Endothelial cell of umbilical vein (primary cell): ENCODE data around the gene CAMK2B.

Source experiments
- CTCF ChIP-seq, 2 donors: IDR thresholded peaks; 1 replicate in 1 of 2; 2 replicates in 1 of 2; pipeline ENCODE4 v1.5.1; 2011; ENCODE audit warnings: low read length in 2 of 2, mild to moderate bottlenecking in 2 of 2, moderate library complexity in 2 of 2, control low read depth in 1 of 2, inconsistent platforms in 1 of 2, low read depth in 1 of 2; ENCODE audit not compliant: insufficient read depth in 1 of 2; ENCODE audit errors: extremely low read depth in 1 of 2
- EZH2 ChIP-seq: IDR thresholded peaks from 2 replicates; pipeline ENCODE4 v1.6.1; 2012; ENCODE audit warnings: borderline replicate concordance, low read depth, mild to moderate bottlenecking, moderate library complexity, low read length, inconsistent platforms; ENCODE audit not compliant: severe bottlenecking
- GATA2 ChIP-seq: IDR thresholded peaks from 2 replicates; pipeline ENCODE4 v1.7.0; 2011; ENCODE audit warnings: low read depth, mild to moderate bottlenecking, moderate library complexity, mixed read lengths, low read length; ENCODE audit not compliant: insufficient read length, insufficient read depth
- JUN ChIP-seq: IDR thresholded peaks from 2 replicates; pipeline ENCODE4 v1.6.1; 2011; ENCODE audit warnings: borderline replicate concordance, low read depth; ENCODE audit not compliant: insufficient read length, insufficient read depth
- MAX ChIP-seq: IDR thresholded peaks from 2 replicates; pipeline ENCODE4 v1.6.1; 2011; ENCODE audit not compliant: insufficient read depth, insufficient read length
- POLR2A ChIP-seq: IDR thresholded peaks from 2 replicates; pipeline ENCODE4 v1.6.1; 2012; ENCODE audit warnings: low read depth, mild to moderate bottlenecking, control low read depth, low read length

GRCh38 chr7:44183386-44183785 is 142.0 kb downstream of the CAMK2B start:
- TF ChIP-seq CTCF (IDR thresholded peaks at IDR 0.05; ENCODE audit: extremely low read depth in 1 of 2, insufficient read depth in 1 of 2, low read depth in 1 of 2, low read length in 2 of 2), result no peak
- no peak for TF ChIP-seq JUN
- no peak for TF ChIP-seq EZH2
- no peak for TF ChIP-seq GATA2
- no peak for TF ChIP-seq POLR2A
- no peak for TF ChIP-seq MAX
